HUES64 (cell line): Measurements from ENCODE around the gene WBP1L.
"Not testable (repeated sequence)": the region's sequence is repeated elsewhere in the genome, so short reads cannot be mapped to it uniquely, and the experiment has no call there.

Experiments used
- H3K27ac ChIP-seq: 2 replicates; pipeline ENCODE4 v1.7.0; 2013; ENCODE audit warnings: low read depth, low read length, inconsistent platforms
- H3K27me3 ChIP-seq: 2 replicates; pipeline ENCODE4 v1.6.1; 2013; ENCODE audit warnings: mild to moderate bottlenecking, low read length; ENCODE audit not compliant: insufficient read depth
- H3K36me3 ChIP-seq: 2 replicates; pipeline ENCODE4 v1.6.1; 2013; ENCODE audit warnings: mild to moderate bottlenecking, low read length; ENCODE audit not compliant: insufficient read depth
- H3K4me1 ChIP-seq: 2 replicates; pipeline ENCODE4 v1.6.1; 2013; ENCODE audit warnings: mild to moderate bottlenecking, low read length, moderate library complexity; ENCODE audit not compliant: insufficient read depth
- H3K4me3 ChIP-seq: 2 replicates; pipeline ENCODE4 v1.5.1; 2013; ENCODE audit warnings: mild to moderate bottlenecking, low read length, moderate library complexity
- H3K9ac ChIP-seq: 2 replicates; pipeline ENCODE4 v1.6.1; 2013; ENCODE audit warnings: mild to moderate bottlenecking, low read depth, low read length
- H3K9me3 ChIP-seq: 2 replicates; pipeline ENCODE4 v1.6.1; 2013; ENCODE audit warnings: low read depth, low read length; ENCODE audit not compliant: insufficient read depth
- WGBS: fragments of 150-250, 120-280 bp; methylation state at CpG from one replicate; pipeline ENCODE4 v1.1.7; 2013; ENCODE audit warnings: missing lambda C conversion rate; 5-methylcytosine and 5-hydroxymethylcytosine counted together

WBP1L gene

DNA sequence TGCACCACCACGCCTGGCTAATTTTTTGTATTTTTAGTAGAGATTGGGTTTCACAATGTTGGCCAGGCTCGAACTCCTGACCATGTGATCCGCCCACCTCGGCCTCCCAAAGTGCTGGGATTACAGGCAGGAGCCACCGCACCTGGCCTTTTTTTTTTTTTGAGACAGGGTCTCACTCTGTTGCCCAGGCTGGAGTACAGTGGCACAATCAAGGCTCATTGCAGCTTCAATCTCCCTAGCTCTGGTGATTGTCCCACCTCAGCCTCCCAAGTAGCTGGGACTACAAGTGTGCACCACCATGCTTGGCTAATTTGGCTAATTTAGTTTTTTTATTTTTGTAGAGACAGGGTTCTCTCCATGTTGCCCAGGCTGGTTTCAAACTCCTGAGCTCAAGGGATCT, 1.4 kb upstream of the WBP1L start:
- not testable (repeated sequence) for H3K4me3 ChIP-seq, H3K27me3 ChIP-seq, H3K36me3 ChIP-seq, H3K9me3 ChIP-seq, H3K9ac ChIP-seq, H3K4me1 ChIP-seq, H3K27ac ChIP-seq
- 95% methylated on average over 5 of the region's 5 CpGs for WGBS

DNA sequence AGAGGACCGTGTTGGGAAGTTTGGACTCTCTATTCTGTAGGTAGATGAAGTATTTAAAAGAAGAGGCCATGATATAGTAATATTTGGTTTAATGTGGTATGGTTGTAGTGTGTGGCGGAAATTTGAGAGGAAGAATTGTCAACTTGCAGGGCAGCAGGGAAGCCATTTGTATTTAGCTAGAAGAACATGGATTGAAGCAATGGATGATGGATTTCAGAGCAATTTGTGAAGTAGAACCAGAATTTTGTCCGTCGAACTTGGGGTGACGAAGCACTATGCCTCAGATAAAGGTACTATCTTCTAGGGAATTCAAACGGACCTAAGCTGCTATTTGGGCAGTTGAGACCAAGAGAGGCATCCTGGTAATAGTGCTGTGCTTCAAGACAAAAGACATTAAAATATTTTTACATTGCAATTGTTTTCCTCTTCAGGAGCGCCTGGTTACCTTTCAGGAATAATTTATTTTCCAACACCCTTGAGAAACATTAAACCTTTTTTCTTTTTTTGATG, 615 bp upstream of the WBP1L start:
- H3K9ac ChIP-seq: no peak overlapping the region; the same call in 1 of the 2 replicates
- 48% methylated on average over 7 of the region's 7 CpGs for WGBS
- no peaks in the 10 kb centered on the region for H3K36me3 ChIP-seq
- no peaks in the 10 kb centered on the region for H3K9me3 ChIP-seq
- H3K27ac ChIP-seq: 0 out of 2 replicates have a peak overlapping the region, but pooled peaks have one; percentile 20
- H3K4me1 ChIP-seq: 0 out of 2 replicates have a peak, but pooled peaks cover 7% of the 10 kb centered on the region
- H3K4me3 ChIP-seq: peak overlapping the region; percentile 83
- no peaks in the 10 kb centered on the region for H3K27me3 ChIP-seq

DNA sequence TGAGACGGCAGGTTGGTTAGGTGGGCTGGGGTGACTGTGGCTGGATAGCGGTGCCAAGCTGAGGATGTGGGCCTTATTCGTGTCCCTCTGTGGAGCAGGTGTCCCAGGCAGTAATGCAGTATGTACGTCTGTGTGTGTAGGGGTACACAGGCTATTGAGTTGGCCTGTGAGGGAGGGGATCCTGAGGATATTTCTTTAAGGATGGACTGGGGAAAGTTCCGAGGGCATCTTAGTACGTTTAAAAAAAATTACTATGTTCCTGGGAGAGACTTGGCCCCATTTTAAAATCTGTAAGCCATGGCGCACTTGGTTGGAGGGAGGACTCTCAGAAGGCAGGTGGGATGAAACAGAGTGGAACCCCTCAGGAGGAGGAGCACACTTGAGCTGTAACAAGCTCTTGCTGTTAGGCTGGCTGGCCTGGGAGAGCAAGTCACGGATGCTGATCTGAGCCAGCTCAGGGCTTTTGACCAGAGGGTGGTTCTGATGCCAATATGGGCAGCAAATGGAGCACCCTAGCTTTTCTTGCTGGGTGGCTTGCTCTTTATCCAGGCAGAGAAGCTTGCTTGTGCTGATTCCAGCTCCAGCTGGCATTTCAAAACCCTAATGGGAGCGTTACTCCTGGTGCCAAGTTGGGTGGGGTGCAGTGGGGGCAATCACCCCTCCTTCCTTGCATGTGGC, 765 bp downstream of the WBP1L start:
- H3K4me3 ChIP-seq: peak overlapping the region; percentile 83
- H3K27ac ChIP-seq: no peak overlapping the region
- 17% methylated on average over 9 of the region's 9 CpGs for WGBS
- H3K9ac ChIP-seq: peak overlapping the region; percentile 70
- H3K4me1 ChIP-seq: 0 out of 2 replicates have a peak, but pooled peaks cover 7% of the 10 kb centered on the region
- H3K27me3 ChIP-seq: no peaks in the 10 kb centered on the region
- no peaks in the 10 kb centered on the region for H3K9me3 ChIP-seq
- H3K36me3 ChIP-seq: no peaks in the 10 kb centered on the region

DNA sequence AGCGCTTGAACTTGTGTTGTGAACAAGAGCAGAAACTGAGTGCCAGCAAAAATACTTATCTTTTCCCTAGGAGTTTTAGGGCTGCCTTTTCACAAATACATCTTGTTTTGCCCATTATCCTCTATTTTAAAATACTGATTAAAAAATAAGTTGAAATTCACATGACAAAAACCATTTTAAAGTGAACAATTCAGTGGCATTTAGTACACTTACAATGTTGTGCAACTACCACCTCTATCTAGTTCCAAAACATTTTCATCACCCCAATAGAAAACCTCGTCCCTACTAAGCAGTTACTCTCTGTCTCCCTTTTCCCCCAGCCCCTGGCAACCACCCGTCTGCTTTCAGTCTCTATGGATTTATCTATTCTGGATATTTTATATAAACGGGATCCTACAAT, 1.4 kb downstream of the WBP1L start:
- no peaks in the 10 kb centered on the region for H3K9me3 ChIP-seq
- H3K4me3 ChIP-seq: peak overlapping the region; percentile 83
- no peak overlapping the region for H3K9ac ChIP-seq
- H3K27me3 ChIP-seq: no peaks in the 10 kb centered on the region
- no peaks in the 10 kb centered on the region for H3K36me3 ChIP-seq
- 90% methylated on average over 4 of the region's 4 CpGs for WGBS
- H3K27ac ChIP-seq: no peak overlapping the region
- H3K4me1 ChIP-seq: 0 out of 2 replicates have a peak, but pooled peaks cover 7% of the 10 kb centered on the region

DNA sequence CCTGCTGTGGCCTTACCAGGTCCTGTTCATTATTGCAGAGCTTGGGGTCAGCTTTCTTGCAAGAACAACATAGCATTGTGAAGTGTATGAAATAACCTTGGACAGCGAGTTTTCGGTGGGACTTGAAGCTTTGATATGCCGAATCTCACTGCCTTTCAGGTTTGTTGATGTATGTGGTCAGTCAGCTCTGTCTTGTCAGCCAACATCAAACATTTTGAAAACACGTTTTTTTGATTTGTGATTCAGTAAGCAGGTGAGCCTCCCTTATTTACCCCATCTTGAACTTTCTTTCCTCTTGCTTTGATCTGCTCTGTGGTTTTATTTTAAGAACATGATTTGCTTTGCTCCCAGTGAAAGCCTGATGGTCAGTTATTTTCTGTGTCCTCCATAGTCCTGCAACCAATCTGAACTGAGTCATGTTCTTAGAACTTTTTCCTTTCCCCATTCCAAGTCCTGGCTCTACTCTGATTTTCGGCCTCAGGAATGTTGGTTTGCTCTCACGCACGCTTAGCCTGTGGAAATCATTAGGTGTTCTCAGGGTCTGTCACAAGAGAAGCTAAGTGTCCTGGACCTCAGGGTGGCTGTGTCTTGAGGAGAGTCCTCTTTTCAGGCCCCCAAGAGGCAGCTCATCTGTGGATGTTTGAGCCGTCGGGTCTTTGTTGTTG, 8.7 kb downstream of the WBP1L start:
- WGBS: 95% methylated on average over 9 of the region's 9 CpGs
- Histone ChIP-seq H3K36me3 (no peaks in the 10 kb centered on the region), H3K4me3 (no peak overlapping the region), H3K9ac (no peak overlapping the region), H3K27me3 (no peaks in the 10 kb centered on the region), H3K27ac (no peak overlapping the region), H3K9me3 (no peaks in the 10 kb centered on the region), H3K4me1 (0 out of 2 replicates have a peak, but pooled peaks cover 4% of the 10 kb centered on the region)

DNA sequence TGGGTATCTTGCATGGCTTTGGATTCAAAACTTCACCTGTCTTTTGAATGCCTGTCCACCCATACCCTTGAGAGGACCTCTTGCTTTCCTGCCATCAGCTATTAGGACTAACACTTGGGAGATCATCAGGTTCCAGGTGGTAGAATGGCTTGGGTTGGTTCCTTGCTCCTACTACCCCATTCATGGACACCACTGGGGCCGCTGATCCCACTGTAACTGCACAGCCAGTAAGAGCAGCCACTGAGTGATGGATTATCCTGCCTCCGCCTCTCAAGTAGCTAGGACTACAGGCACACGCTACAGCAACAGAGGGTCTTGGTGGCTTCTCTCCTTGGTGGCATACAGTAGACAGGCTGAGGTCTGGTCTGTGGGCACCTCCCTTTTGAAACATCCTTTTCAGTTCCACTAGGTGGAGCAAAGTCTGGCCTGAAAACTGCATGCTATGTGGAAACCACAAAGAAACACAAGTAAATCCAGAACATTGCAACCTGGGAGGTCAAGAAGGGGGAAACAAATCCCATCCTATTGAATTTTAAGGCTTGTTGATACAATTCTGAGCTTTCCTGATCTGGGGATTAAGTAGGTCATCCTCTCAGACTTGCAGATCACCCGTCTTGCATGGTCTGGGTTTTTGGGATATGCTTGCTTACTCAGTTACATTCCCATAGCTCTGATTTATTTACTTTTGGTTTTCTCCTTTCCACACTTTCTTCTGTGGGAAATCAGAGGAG, 9.4 kb downstream of the WBP1L start:
- H3K9me3 ChIP-seq: no peaks in the 10 kb centered on the region
- no peak overlapping the region for H3K27ac ChIP-seq
- no peak overlapping the region for H3K4me3 ChIP-seq
- 0 out of 2 replicates have a peak, but pooled peaks cover 4% of the 10 kb centered on the region for H3K4me1 ChIP-seq
- WGBS: 83% methylated on average over 4 of the region's 4 CpGs
- H3K9ac ChIP-seq: no peak overlapping the region
- no peaks in the 10 kb centered on the region for H3K27me3 ChIP-seq
- no peaks in the 10 kb centered on the region for H3K36me3 ChIP-seq

DNA sequence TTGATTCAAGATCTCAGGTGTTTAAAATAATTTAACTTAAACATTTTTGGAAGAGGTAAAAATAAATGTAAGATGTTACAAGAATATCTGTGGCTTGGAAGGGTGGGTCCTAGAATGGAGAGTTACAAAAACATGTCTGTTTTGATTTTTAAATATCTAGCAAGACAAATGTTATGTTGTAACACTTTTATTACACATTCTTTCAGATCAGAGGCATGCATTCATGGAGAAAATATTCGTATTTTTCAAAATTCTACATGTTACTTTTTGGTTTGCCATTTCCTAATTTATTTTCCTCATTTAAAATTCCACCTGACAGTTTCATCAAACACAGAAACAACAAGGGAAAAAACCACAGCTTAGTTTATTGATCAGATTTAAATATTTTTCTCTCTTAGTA, 10.0 kb downstream of the WBP1L start:
- Histone ChIP-seq H3K4me1 (0 out of 2 replicates have a peak, but pooled peaks cover 4% of the 10 kb centered on the region), H3K9me3 (no peaks in the 10 kb centered on the region), H3K27me3 (no peaks in the 10 kb centered on the region), H3K9ac (no peak overlapping the region), H3K27ac (no peak overlapping the region), H3K4me3 (no peak overlapping the region), H3K36me3 (no peaks in the 10 kb centered on the region)
- 92% methylated on average over 1 of the region's 1 CpG for WGBS

DNA sequence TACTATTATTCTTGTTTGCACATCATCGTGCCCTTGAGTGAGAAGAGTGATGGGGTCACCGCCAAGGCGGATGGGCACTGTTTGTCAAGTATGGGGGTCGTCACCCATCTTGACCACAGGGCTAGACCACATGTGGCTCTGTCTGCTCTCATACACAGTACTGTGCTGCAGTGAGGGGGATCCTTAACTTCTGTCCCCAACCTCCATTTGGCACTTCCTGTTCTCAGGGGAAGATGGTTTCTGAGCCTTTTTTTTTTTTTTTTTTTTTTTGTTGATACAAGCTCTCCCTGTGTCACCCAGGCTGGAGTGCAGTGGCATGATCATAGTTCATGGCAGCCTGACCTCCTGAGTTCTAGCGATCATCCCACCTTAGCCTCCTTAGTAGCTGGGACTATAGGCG, 13.6 kb downstream of the WBP1L start:
- Histone ChIP-seq H3K9me3 (no peaks in the 10 kb centered on the region), H3K27ac (no peak overlapping the region), H3K4me3 (no peak overlapping the region), H3K4me1 (0 out of 2 replicates have a peak, but pooled peaks cover 4% of the 10 kb centered on the region), H3K9ac (no peak overlapping the region), H3K36me3 (no peaks in the 10 kb centered on the region), H3K27me3 (no peaks in the 10 kb centered on the region)
- 93% methylated on average over 6 of the region's 6 CpGs for WGBS

DNA sequence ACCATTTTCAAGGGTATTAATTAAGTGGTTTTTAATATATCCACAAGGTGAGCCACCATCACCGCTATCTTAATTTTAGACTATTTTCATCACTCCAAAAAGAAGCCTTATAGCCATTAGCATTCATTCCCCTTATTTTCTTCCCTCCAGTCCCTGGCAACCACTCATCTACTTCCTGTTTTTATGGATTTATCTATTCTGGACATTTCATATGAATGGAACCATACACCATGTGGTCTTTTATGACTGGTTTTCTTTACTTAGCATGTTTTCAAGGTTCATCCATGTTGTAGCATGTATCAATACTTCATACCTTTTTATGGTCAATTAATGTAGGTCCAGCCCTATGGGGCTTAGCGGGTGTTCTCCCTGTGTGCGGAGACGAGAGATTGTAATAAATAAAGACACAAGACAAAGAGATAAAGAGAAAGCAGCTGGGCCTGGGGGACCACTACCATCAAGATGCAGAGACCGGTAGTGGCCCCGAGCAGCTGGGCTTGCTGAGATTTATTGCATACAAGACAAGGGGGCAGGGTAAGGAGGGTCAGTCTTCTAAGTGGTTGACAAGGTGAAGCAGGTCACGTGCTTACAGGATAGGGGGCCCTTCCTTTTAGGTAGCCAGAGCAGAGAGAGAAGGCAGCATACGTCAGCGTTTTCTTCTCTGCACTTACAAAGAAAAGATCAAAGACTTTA, 14.6 kb downstream of the WBP1L start:
- no peaks in the 10 kb centered on the region for H3K36me3 ChIP-seq
- H3K9ac ChIP-seq: no peak overlapping the region
- 86% methylated on average over 9 of the region's 9 CpGs for WGBS
- H3K27me3 ChIP-seq: no peaks in the 10 kb centered on the region
- H3K4me3 ChIP-seq: no peak overlapping the region
- no peaks in the 10 kb centered on the region for H3K9me3 ChIP-seq
- H3K4me1 ChIP-seq: 0 out of 2 replicates have a peak, but pooled peaks cover 2% of the 10 kb centered on the region
- no peak overlapping the region for H3K27ac ChIP-seq

DNA sequence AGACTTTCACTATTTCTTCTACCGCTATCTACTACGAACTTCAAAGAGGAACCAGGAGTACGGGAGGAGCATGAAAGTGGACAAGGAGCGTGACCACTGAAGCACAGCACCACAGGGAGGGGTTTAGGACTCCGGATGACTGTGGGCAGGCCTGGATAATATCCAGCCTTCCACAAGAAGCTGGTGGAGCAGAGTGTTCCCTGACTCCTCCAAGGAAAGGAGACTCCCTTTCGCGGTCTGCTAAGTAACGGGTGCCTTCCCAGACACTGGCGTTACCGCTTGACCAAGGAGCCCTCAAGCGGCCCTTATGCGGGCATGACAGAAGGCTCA, 15.2 kb downstream of the WBP1L start:
- not testable (repeated sequence) for H3K4me1 ChIP-seq, H3K9ac ChIP-seq, H3K9me3 ChIP-seq, H3K27ac ChIP-seq, H3K27me3 ChIP-seq, H3K4me3 ChIP-seq, H3K36me3 ChIP-seq
- 94% methylated on average over 3 of the region's 12 CpGs for WGBS
